HAP-1 (cell line): Measurements from ENCODE around the gene STAC2.

ENCODE experiments used
- DNase-seq, 2 experiments: peaks; one replicate each; pipeline ENCODE4 v3.0.0-alpha.2; 2016 to 2020; ENCODE audit warnings: low spot score in 2 of 2
- H3K27me3 ChIP-seq: fragments of 250-450 bp; sonication (Bioruptor Pico); 2 replicates; pipeline ENCODE4 v1.5.1; 2020; ENCODE audit warnings: low read depth, mild to moderate bottlenecking, moderate library complexity
- H3K36me3 ChIP-seq: fragments of 250-450 bp; sonication (Bioruptor Pico); replicated peaks from 2 replicates; pipeline ENCODE4 v1.5.1; 2020; ENCODE audit warnings: mild to moderate bottlenecking
- H3K4me1 ChIP-seq: fragments of 250-450 bp; sonication (Bioruptor Pico); 2 replicates; pipeline ENCODE4 v1.5.1; 2020; ENCODE audit warnings: mild to moderate bottlenecking
- H3K4me3 ChIP-seq: fragments of 250-450 bp; sonication (Bioruptor Pico); 2 replicates; pipeline ENCODE4 v1.5.1; 2020; ENCODE audit warnings: mild to moderate bottlenecking, moderate library complexity
- H3K9me3 ChIP-seq: fragments of 250-450 bp; sonication (Bioruptor Pico); 2 replicates; pipeline ENCODE4 v1.5.1; 2020; ENCODE audit warnings: mild to moderate bottlenecking, moderate library complexity
- in situ Hi-C: fragments of 300-500 bp; cut with MboI; formaldehyde crosslinking; loops from 3 replicates; pipeline ENCODE4 v1.14.3; 2020; ENCODE audit warnings: low sequenced_read_pairs, inconsistent platforms, mixed read lengths

Gene STAC2

DNA sequence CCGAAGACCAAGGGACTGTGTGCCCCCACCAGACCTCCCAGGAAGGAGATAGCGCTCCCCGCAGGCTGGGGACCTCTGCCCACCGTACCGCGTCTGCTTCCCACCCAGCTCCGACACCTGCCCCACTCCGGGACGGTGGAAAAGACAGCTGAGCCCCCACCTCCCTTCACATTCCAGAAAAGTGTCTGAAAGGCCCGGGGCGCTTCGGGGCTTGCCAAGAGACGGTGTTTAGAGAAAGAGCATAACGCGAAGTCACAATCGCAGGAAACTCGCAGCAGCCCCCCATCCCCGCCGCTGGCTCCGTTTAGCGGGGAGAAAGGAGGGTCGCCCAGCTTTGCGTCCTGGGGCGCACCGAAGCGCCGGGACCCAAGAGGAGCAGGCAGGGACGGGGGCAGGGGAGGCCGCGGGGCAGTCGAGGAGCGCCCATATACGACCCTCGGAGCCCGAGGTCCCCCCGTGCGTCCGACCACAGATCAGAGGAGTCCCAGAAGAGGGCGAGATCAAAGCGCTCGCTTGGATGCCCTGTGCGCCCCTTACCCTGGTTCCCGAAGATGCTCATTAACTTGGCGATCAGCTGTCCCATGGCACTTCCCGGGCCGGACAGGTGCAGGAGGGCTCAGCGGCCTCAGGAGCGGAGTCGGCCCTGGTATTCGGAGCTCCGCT, 60.4 kb downstream of the STAC2 start:
- H3K4me3 ChIP-seq = no peak overlapping the region
- 0 out of 2 replicates have a peak, but pooled peaks cover 2% of the 10 kb centered on the region for H3K27me3 ChIP-seq
- in situ Hi-C loops = no loop called here
- DNase-seq = no peak
- no peaks in the 10 kb centered on the region for H3K9me3 ChIP-seq
- H3K36me3 ChIP-seq = no peaks in the 10 kb centered on the region
- H3K4me1 ChIP-seq = peaks cover 8% of the 10 kb centered on the region

GRCh38 chr17:39164675-39165143, 61.0 kb downstream of the STAC2 start:
- Histone ChIP-seq H3K27me3 (0 out of 2 replicates have a peak, but pooled peaks cover 2% of the 10 kb centered on the region), H3K36me3 (no peaks in the 10 kb centered on the region), H3K4me1 (peaks cover 8% of the 10 kb centered on the region), H3K9me3 (no peaks in the 10 kb centered on the region), H3K4me3 (no peak overlapping the region)
- DNase-seq = peak; percentile 78 to 91
- in situ Hi-C loops = no loop called here

DNA sequence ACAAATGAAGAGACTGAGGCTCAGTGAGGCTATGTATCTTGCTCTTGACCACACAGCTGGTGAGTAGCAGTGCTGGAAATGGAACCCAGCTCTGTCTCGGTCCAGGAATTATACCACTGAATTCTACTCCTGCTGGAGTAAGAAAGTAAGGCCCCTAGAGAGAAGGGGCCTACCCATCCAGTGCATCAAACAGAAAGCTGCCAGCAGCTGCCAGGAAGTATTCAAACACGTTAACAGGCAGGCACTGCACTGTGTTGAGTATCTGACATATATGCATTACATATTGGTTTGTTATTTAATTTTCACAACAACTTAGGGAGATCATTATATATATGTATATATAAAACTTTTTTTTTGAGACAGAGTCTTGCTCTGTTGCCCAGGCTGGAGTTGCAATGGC, 63.8 kb downstream of the STAC2 start:
- no peaks in the 10 kb centered on the region for H3K36me3 ChIP-seq
- no peaks in the 10 kb centered on the region for H3K27me3 ChIP-seq
- peaks cover 8% of the 10 kb centered on the region for H3K4me1 ChIP-seq
- H3K9me3 ChIP-seq = no peaks in the 10 kb centered on the region
- no peak for DNase-seq
- in situ Hi-C loops = no loop called here
- H3K4me3 ChIP-seq = no peak overlapping the region
